ENCODE results near the gene CEP112.

- no peak for TF ChIP-seq POLR2A (IDR thresholded peaks at IDR 0.05)
- TF ChIP-seq CTCF (IDR thresholded peaks at IDR 0.05), result no peak
- TF ChIP-seq POLR2AphosphoS5 (IDR thresholded peaks at IDR 0.05; ENCODE audit: insufficient read depth in 1 of 2, low read depth in 1 of 2), result no peak
These were observed 249.3 kb downstream of the CEP112 start for GRCh38 chr17:65942592-65942991.

Data from vagina (tissue), 2 donors.